ENCODE results near the gene BTN2A1.

DNA sequence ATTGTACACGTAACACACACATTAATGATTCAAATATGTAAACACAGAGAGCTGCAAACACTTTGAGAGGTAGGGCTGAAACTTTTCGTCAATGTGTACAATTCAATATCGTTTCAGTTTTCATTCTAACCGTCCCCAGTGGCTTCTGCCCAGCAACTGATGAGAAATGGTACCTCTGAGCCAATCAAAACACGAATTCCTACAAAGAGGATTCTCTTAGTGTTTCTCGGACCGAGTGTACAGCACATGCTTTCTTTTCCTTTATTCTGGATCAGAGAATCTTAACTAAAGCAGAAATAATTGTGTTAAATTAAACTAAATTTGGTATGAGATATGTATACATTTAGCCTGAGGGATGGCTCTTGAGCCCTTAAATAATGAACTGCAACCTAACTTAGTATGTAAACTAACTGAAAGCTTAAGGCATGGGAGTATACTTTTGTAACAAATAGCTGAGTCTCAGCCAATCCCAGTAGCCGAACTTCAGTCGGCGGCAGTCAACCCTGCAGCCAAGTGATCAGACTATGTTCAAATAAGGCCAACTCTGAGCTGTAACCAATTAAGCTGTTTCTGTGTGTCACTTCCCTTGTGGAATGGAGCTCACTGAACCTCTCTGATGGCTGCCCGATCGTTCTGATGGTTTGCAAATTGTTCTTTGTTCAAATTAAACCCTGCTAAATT is 16.1 kb downstream of the BTN2A1 start:
- TF ChIP-seq YY1 (IDR thresholded peaks at IDR 0.05; ENCODE audit: low read depth) = peak; percentile 80
- no peak for TF ChIP-seq CEBPB (IDR thresholded peaks at IDR 0.05)
- no peak for TF ChIP-seq EP300 (IDR thresholded peaks at IDR 0.05; ENCODE audit: borderline replicate concordance)
- no peak; the same call in 1 of the 2 replicates for TF ChIP-seq NFIC (IDR thresholded peaks at IDR 0.05)
